Measurements from ENCODE around the gene NAT14. TPM values are rescaled to one million over a fixed set of nuclear protein-coding genes. Genes with fewer than 3 reads are reported as not detected.
A peak's percentile ranks its signal among the peaks of the same experiment; 100 is the strongest.

NAT14 gene
- polyA plus RNA-seq, 1 donor from 2014 or later, result 129 TPM

- H3K9ac ChIP-seq (ENCODE audit: low read length), result peak overlapping the region; percentile 95
- H3K4me3 ChIP-seq (ENCODE audit: low read length), result peak overlapping the region; percentile 90
- peak overlapping the region; percentile 84 for H3K4me2 ChIP-seq (ENCODE audit: low read length)
- TF ChIP-seq REST (IDR thresholded peaks at IDR 0.05; ENCODE audit: borderline replicate concordance), result no peak
- no peak for TF ChIP-seq POLR2AphosphoS5 (IDR thresholded peaks at IDR 0.05)
- TF ChIP-seq RAD21 (conservative IDR thresholded peaks at IDR 0.05), result no peak
- no peak for TF ChIP-seq TAF1 (IDR thresholded peaks at IDR 0.05; ENCODE audit: low read depth)
- no peak for TF ChIP-seq CTCF (IDR thresholded peaks at IDR 0.05; ENCODE audit: poor library complexity, severe bottlenecking)
- no peak for TF ChIP-seq SMC3 (conservative IDR thresholded peaks at IDR 0.05; ENCODE audit: poor library complexity)
- no peak for TF ChIP-seq EP300 (conservative IDR thresholded peaks at IDR 0.05; ENCODE audit: poor library complexity, severe bottlenecking)
- TF ChIP-seq EZH2 (IDR thresholded peaks at IDR 0.05; ENCODE audit: borderline replicate concordance, insufficient read depth, low read length, poor library complexity, severe bottlenecking), result no peak
- TF ChIP-seq MXI1 (conservative IDR thresholded peaks at IDR 0.05; ENCODE audit: poor library complexity, severe bottlenecking), result no peak
- H3K79me2 ChIP-seq (replicated peaks; ENCODE audit: insufficient read depth, low read length), result peaks cover 14% of the 10 kb centered on the region
- H3F3A ChIP-seq (ENCODE audit: insufficient read depth, low read length, poor library complexity, severe bottlenecking), result no peaks in the 10 kb centered on the region
- H4K20me1 ChIP-seq (ENCODE audit: insufficient read depth), result no peaks in the 10 kb centered on the region
- H2AFZ ChIP-seq (ENCODE audit: low read depth, low read length), result no peak overlapping the region
- H3K27ac ChIP-seq (ENCODE audit: low read length), result peak overlapping the region; percentile 87
- no peaks in the 10 kb centered on the region for H3K9me3 ChIP-seq (ENCODE audit: low read length)
- no peaks in the 10 kb centered on the region for H3K27me3 ChIP-seq (ENCODE audit: insufficient read depth, low read depth, low read length)
- no peaks in the 10 kb centered on the region for H3K36me3 ChIP-seq (ENCODE audit: insufficient read depth, low read length)
- H3K9me2 ChIP-seq (ENCODE audit: insufficient read depth, low read length), result no peaks in the 10 kb centered on the region
Observed at GRCh38 chr19:55483706-55484592, 1.0 kb upstream of the NAT14 start.

- Histone ChIP-seq H3K4me2 (ENCODE audit: low read length) (peak overlapping the region; percentile 88), H3K36me3 (ENCODE audit: insufficient read depth, low read length) (no peaks in the 10 kb centered on the region), H4K20me1 (ENCODE audit: insufficient read depth) (no peaks in the 10 kb centered on the region), H3K27ac (ENCODE audit: low read length) (peak overlapping the region; percentile 87), H3K9me3 (ENCODE audit: low read length) (no peaks in the 10 kb centered on the region), H3K9me2 (ENCODE audit: insufficient read depth, low read length) (no peaks in the 10 kb centered on the region), H2AFZ (ENCODE audit: low read depth, low read length) (peak overlapping the region; percentile 76), H3F3A (ENCODE audit: insufficient read depth, low read length, poor library complexity, severe bottlenecking) (no peaks in the 10 kb centered on the region), H3K9ac (ENCODE audit: low read length) (peak overlapping the region; percentile 95), H3K79me2 (replicated peaks; ENCODE audit: insufficient read depth, low read length) (peaks cover 14% of the 10 kb centered on the region), H3K4me3 (ENCODE audit: low read length) (peak overlapping the region; percentile 90), H3K27me3 (ENCODE audit: insufficient read depth, low read depth, low read length) (no peaks in the 10 kb centered on the region)
- no peak for TF ChIP-seq SMC3 (conservative IDR thresholded peaks at IDR 0.05; ENCODE audit: poor library complexity)
- TF ChIP-seq MXI1 (conservative IDR thresholded peaks at IDR 0.05; ENCODE audit: poor library complexity, severe bottlenecking), result no peak
- TF ChIP-seq RAD21 (conservative IDR thresholded peaks at IDR 0.05), result no peak
- no peak for TF ChIP-seq REST (IDR thresholded peaks at IDR 0.05; ENCODE audit: borderline replicate concordance)
- TF ChIP-seq CTCF (IDR thresholded peaks at IDR 0.05; ENCODE audit: poor library complexity, severe bottlenecking), result peak; percentile 22
- no peak for TF ChIP-seq POLR2AphosphoS5 (IDR thresholded peaks at IDR 0.05)
- TF ChIP-seq TAF1 (IDR thresholded peaks at IDR 0.05; ENCODE audit: low read depth), result no peak
Observed at GRCh38 chr19:55485439-55486011, 537 bp downstream of the NAT14 start.

All from neural cell (in vitro differentiated cells).